Activated naive CD4-positive, alpha-beta T cell treated with anti-CD3 and anti-CD28 coated beads for 36 hours (primary cell): ENCODE data around the gene CENPP. TPM values are rescaled to one million over a fixed set of nuclear protein-coding genes. Genes with fewer than 3 reads are reported as not detected.

ENCODE experiments used
- CTCF ChIA-PET: fragments of 350-600 bp; sonication (Branson Sonifier 250); formaldehyde crosslinking; loops from one replicate; lab custom pipeline; 2021; ENCODE audit warnings: antibody characterized with exemption; lab: Charles Lee
- DNase-seq: peaks from one replicate; pipeline ENCODE4 v3.0.0-alpha.2; 2020
- H3K27ac Mint-ChIP-seq: one replicate; pipeline ENCODE4 v1.8.0; 2021; ENCODE audit warnings: mild to moderate bottlenecking, mixed read lengths
- H3K27me3 Mint-ChIP-seq: one replicate; pipeline ENCODE4 v1.8.0; 2021; ENCODE audit warnings: low read depth, mixed read lengths
- H3K36me3 Mint-ChIP-seq: one replicate; pipeline ENCODE4 v1.8.0; 2021; ENCODE audit warnings: low read depth, mixed read lengths
- H3K4me1 Mint-ChIP-seq: one replicate; pipeline ENCODE4 v1.8.0; 2021; ENCODE audit warnings: low read depth, mixed read lengths
- H3K4me3 Mint-ChIP-seq: one replicate; pipeline ENCODE4 v1.8.0; 2021; ENCODE audit warnings: mild to moderate bottlenecking, moderate library complexity, mixed read lengths
- H3K9me3 Mint-ChIP-seq: one replicate; pipeline ENCODE4 v1.8.0; 2021; ENCODE audit warnings: mixed read lengths
- intact Hi-C: fragments of 100-400 bp; cut with micrococcal nuclease; formaldehyde crosslinking; loops from one replicate; pipeline ENCODE4 v1.15.1; 2023
- total RNA-seq, 2 experiments: library from RNA; stranded (reverse); gene quantifications; one replicate each; pipeline ENCODE4 v1.2.3, GENCODE V29; 2021

CENPP gene
- total RNA-seq, 2 experiments from 2014 or later, result 24.9 to 26.5 TPM

GRCh38 chr9:92439921-92440750 is 114.4 kb downstream of the CENPP start:
- Mint-ChIP-seq H3K4me3 (no peak overlapping the region), H3K4me1 (peaks cover 4% of the 10 kb centered on the region), H3K9me3 (no peaks in the 10 kb centered on the region), H3K36me3 (no peaks in the 10 kb centered on the region), H3K27me3 (no peaks in the 10 kb centered on the region), H3K27ac (no peak overlapping the region)
- no peak for DNase-seq
- CTCF ChIA-PET, result interaction anchor here (0.6 to 2.5 kb wide), 2 partner anchors 194 to 301 kb away, joined by 3 to 17 read pairs; no protein-coding TSS in a partner anchor
- intact Hi-C loops, result loop anchor here (1.0 kb wide), 1 partner anchor 300 kb away; no protein-coding TSS in a partner anchor

GRCh38 chr9:92440751-92441046 is 114.9 kb downstream of the CENPP start:
- no peak for DNase-seq
- intact Hi-C loops, result no loop called here
- no peak overlapping the region for H3K4me3 Mint-ChIP-seq
- H3K36me3 Mint-ChIP-seq, result no peaks in the 10 kb centered on the region
- H3K9me3 Mint-ChIP-seq, result no peaks in the 10 kb centered on the region
- peaks cover 4% of the 10 kb centered on the region for H3K4me1 Mint-ChIP-seq
- H3K27me3 Mint-ChIP-seq, result no peaks in the 10 kb centered on the region
- CTCF ChIA-PET, result interaction anchor here (0.6 to 2.5 kb wide), 2 partner anchors 194 to 301 kb away, joined by 3 to 17 read pairs; no protein-coding TSS in a partner anchor
- no peak overlapping the region for H3K27ac Mint-ChIP-seq

- Mint-ChIP-seq H3K27me3 (no peaks in the 10 kb centered on the region), H3K4me3 (no peak overlapping the region), H3K4me1 (peaks cover 4% of the 10 kb centered on the region), H3K36me3 (no peaks in the 10 kb centered on the region), H3K9me3 (no peaks in the 10 kb centered on the region), H3K27ac (no peak overlapping the region)
- CTCF ChIA-PET, result interaction anchor here (1.1 kb wide), 1 partner anchor 19 kb away, joined by 5 read pairs; no protein-coding TSS in a partner anchor
- intact Hi-C loops, result no loop called here
- DNase-seq, result no peak
These were observed 119.1 kb downstream of the CENPP start for GRCh38 chr9:92444841-92445240.

- Mint-ChIP-seq H3K4me3 (no peak overlapping the region), H3K36me3 (no peaks in the 10 kb centered on the region), H3K9me3 (peaks cover 3% of the 10 kb centered on the region), H3K27ac (no peak overlapping the region), H3K4me1 (no peaks in the 10 kb centered on the region), H3K27me3 (no peaks in the 10 kb centered on the region)
- intact Hi-C loops, result no loop called here
- CTCF ChIA-PET, result interaction anchor here (0.7 kb wide), 1 partner anchor 9 kb away, joined by 4 read pairs; no protein-coding TSS in a partner anchor
- DNase-seq, result no peak
These were observed 120.8 kb downstream of the CENPP start for GRCh38 chr9:92446536-92446935.

GRCh38 chr9:92455217-92455616 is 129.5 kb downstream of the CENPP start:
- peak; percentile 7 for DNase-seq
- Mint-ChIP-seq H3K4me3 (no peak overlapping the region), H3K27me3 (no peaks in the 10 kb centered on the region), H3K36me3 (no peaks in the 10 kb centered on the region), H3K9me3 (peaks cover 3% of the 10 kb centered on the region), H3K4me1 (no peaks in the 10 kb centered on the region), H3K27ac (no peak overlapping the region)
- intact Hi-C loops, result no loop called here
- CTCF ChIA-PET, result interaction anchor here (1.6 kb wide), 1 partner anchor 317 kb away, joined by 4 read pairs; no protein-coding TSS in a partner anchor

GRCh38 chr9:92457576-92457975 is 131.8 kb downstream of the CENPP start:
- H3K27ac Mint-ChIP-seq, result no peak overlapping the region
- H3K27me3 Mint-ChIP-seq, result no peaks in the 10 kb centered on the region
- no peak overlapping the region for H3K4me3 Mint-ChIP-seq
- intact Hi-C loops, result no loop called here
- H3K4me1 Mint-ChIP-seq, result no peaks in the 10 kb centered on the region
- DNase-seq, result no peak
- no peaks in the 10 kb centered on the region for H3K36me3 Mint-ChIP-seq
- CTCF ChIA-PET, result no interaction called here
- no peaks in the 10 kb centered on the region for H3K9me3 Mint-ChIP-seq

- CTCF ChIA-PET, result interaction anchor here (1.2 to 1.4 kb wide), 2 partner anchors 18 to 31 kb away, joined by 3 to 5 read pairs; no protein-coding TSS in a partner anchor
- no peak for DNase-seq
- H3K27ac Mint-ChIP-seq, result no peak overlapping the region
- no peak overlapping the region for H3K4me3 Mint-ChIP-seq
- intact Hi-C loops, result no loop called here
- no peaks in the 10 kb centered on the region for H3K36me3 Mint-ChIP-seq
- H3K27me3 Mint-ChIP-seq, result no peaks in the 10 kb centered on the region
- no peaks in the 10 kb centered on the region for H3K9me3 Mint-ChIP-seq
- H3K4me1 Mint-ChIP-seq, result no peaks in the 10 kb centered on the region
These were observed 137.6 kb downstream of the CENPP start for GRCh38 chr9:92463387-92463786.

- Mint-ChIP-seq H3K9me3 (no peaks in the 10 kb centered on the region), H3K36me3 (no peaks in the 10 kb centered on the region), H3K27ac (no peak overlapping the region), H3K4me1 (no peaks in the 10 kb centered on the region), H3K27me3 (no peaks in the 10 kb centered on the region), H3K4me3 (no peak overlapping the region)
- CTCF ChIA-PET, result interaction anchor here (1.2 kb wide), 1 partner anchor 19 kb away, joined by 5 read pairs; no protein-coding TSS in a partner anchor
- intact Hi-C loops, result no loop called here
- DNase-seq, result no peak
These were observed 138.2 kb downstream of the CENPP start for GRCh38 chr9:92463984-92464383.

- Mint-ChIP-seq H3K27ac (no peak overlapping the region), H3K4me1 (no peaks in the 10 kb centered on the region), H3K36me3 (no peaks in the 10 kb centered on the region), H3K4me3 (no peak overlapping the region), H3K9me3 (no peaks in the 10 kb centered on the region), H3K27me3 (no peaks in the 10 kb centered on the region)
- no peak for DNase-seq
- intact Hi-C loops, result no loop called here
- CTCF ChIA-PET, result no interaction called here
These were observed 141.3 kb downstream of the CENPP start for GRCh38 chr9:92467041-92467440.

- CTCF ChIA-PET, result no interaction called here
- Mint-ChIP-seq H3K9me3 (no peaks in the 10 kb centered on the region), H3K4me3 (no peak overlapping the region), H3K27ac (no peak overlapping the region), H3K36me3 (no peaks in the 10 kb centered on the region), H3K4me1 (no peaks in the 10 kb centered on the region), H3K27me3 (no peaks in the 10 kb centered on the region)
- DNase-seq, result no peak
- intact Hi-C loops, result no loop called here
These were observed 141.8 kb downstream of the CENPP start for GRCh38 chr9:92467511-92467910.

GRCh38 chr9:92468206-92468605 is 142.5 kb downstream of the CENPP start:
- no peak for DNase-seq
- intact Hi-C loops, result no loop called here
- Mint-ChIP-seq H3K27me3 (no peaks in the 10 kb centered on the region), H3K36me3 (no peaks in the 10 kb centered on the region), H3K27ac (no peak overlapping the region), H3K9me3 (no peaks in the 10 kb centered on the region), H3K4me3 (no peak overlapping the region), H3K4me1 (no peaks in the 10 kb centered on the region)
- CTCF ChIA-PET, result no interaction called here

GRCh38 chr9:92474587-92474986 is 148.8 kb downstream of the CENPP start:
- H3K27ac Mint-ChIP-seq, result no peak overlapping the region
- H3K4me1 Mint-ChIP-seq, result peaks cover 2% of the 10 kb centered on the region
- CTCF ChIA-PET, result no interaction called here

GRCh38 chr9:92476962-92477361 is 151.2 kb downstream of the CENPP start:
- CTCF ChIA-PET, result no interaction called here
- DNase-seq, result peak; percentile 21
- H3K36me3 Mint-ChIP-seq, result no peaks in the 10 kb centered on the region
- peaks cover 7% of the 10 kb centered on the region for H3K4me1 Mint-ChIP-seq
- no peaks in the 10 kb centered on the region for H3K27me3 Mint-ChIP-seq
- intact Hi-C loops, result no loop called here
- no peaks in the 10 kb centered on the region for H3K9me3 Mint-ChIP-seq
- no peak overlapping the region for H3K27ac Mint-ChIP-seq
- H3K4me3 Mint-ChIP-seq, result no peak overlapping the region

More at GRCh38 chr9:92474587-92474986, 148.8 kb downstream of the CENPP start:
- intact Hi-C loops, result no loop called here
- H3K36me3 Mint-ChIP-seq, result no peaks in the 10 kb centered on the region
- no peak for DNase-seq
- no peak overlapping the region for H3K4me3 Mint-ChIP-seq
- H3K27me3 Mint-ChIP-seq, result no peaks in the 10 kb centered on the region
- H3K9me3 Mint-ChIP-seq, result no peaks in the 10 kb centered on the region
